Tibial nerve (tissue), 4 donors: ENCODE data around the gene C14orf180. TPM values are rescaled to one million over a fixed set of nuclear protein-coding genes. Genes with fewer than 3 reads are reported as not detected.

Experiments
- DNase-seq, 2 donors: peaks; one replicate each; pipeline ENCODE4 v3.0.0-alpha.2; 2019; ENCODE audit warnings: low spot score in 2 of 2
- H3K27ac ChIP-seq, 4 donors: fragments of 200-600 bp; sonication (generic) in 3 of 4; one replicate each; pipeline ENCODE4 v1.5.1; 2017 to 2019; ENCODE audit warnings: mild to moderate bottlenecking in 1 of 4
- H3K27me3 ChIP-seq, 2 donors: fragments of 200-600 bp; sonication (generic) in 1 of 2; one replicate each; pipeline versions ENCODE4 v1.5.1 to v1.6.0; 2017 to 2019
- H3K36me3 ChIP-seq, 3 donors: fragments of 200-600 bp; sonication (generic); one replicate each; pipeline ENCODE4 v1.5.1; 2018 to 2019
- H3K4me1 ChIP-seq, 4 donors: fragments of 200-600 bp; sonication (generic) in 3 of 4; one replicate each; pipeline ENCODE4 v1.5.1; 2017 to 2019
- H3K4me3 ChIP-seq, 4 donors: fragments of 200-600 bp; sonication (generic) in 3 of 4; one replicate each; pipeline ENCODE4 v1.5.1; 2017 to 2019; ENCODE audit warnings: mild to moderate bottlenecking in 1 of 4, moderate library complexity in 1 of 4
- H3K9me3 ChIP-seq, 4 donors: fragments of 200-600 bp; sonication (generic) in 3 of 4; one replicate each; pipeline ENCODE4 v1.5.1; 2017 to 2019
- CTCF ChIP-seq, 5 experiments: fragments of 200-600 bp in 3 of 5; fragments of 450-650 bp in 2 of 5; sonication (generic) in 3 of 5; IDR thresholded peaks; one replicate each; pipeline ENCODE4 v1.5.1; 2016 to 2019; ENCODE audit warnings: antibody characterized with exemption in 5 of 5, mild to moderate bottlenecking in 3 of 5, moderate library complexity in 2 of 5
- EP300 ChIP-seq, 2 donors: sonication (generic); formaldehyde crosslinking; IDR thresholded peaks; one replicate each; pipeline ENCODE4 v1.6.1; 2017; ENCODE audit warnings: antibody characterized with exemption in 2 of 2, mild to moderate bottlenecking in 1 of 2
- POLR2A ChIP-seq, 2 donors: fragments of 450-650 bp; IDR thresholded peaks; one replicate each; pipeline ENCODE4 v1.6.1; 2017; ENCODE audit warnings: antibody characterized with exemption in 2 of 2, mild to moderate bottlenecking in 2 of 2, moderate library complexity in 2 of 2
- WGBS, 2 donors: methylation state at CpG; one replicate each; pipeline ENCODE4 v1.1.5; 2018; 5-methylcytosine and 5-hydroxymethylcytosine counted together
- total RNA-seq, 4 donors: library from RNA; depleted of rRNA; stranded (reverse); fragments of >200 nt; gene quantifications; one replicate each; pipeline ENCODE4 v1.1.0, GENCODE V29; 2016

The C14orf180 gene
- total RNA-seq, 4 donors from 2014 or later, result 6.1 to 31.2 (median 11.1) TPM

DNA sequence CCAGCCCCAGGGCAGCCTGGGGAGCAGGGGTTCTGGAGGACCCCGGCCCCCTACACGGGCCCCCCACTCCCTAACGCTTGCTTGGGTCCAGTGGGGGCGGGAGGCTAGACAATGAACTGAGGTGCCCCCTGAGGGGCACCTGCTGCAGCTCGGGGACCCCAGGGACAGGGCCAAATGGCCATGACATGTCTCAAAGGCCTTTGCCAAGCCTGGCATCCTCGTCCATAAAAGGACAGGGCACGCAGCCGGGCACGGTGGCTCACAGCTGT lies 11.7 kb upstream of the C14orf180 start:
- H3K9me3 ChIP-seq, result no peaks in the 10 kb centered on the region
- no peak for TF ChIP-seq CTCF (IDR thresholded peaks at IDR 0.05)
- TF ChIP-seq EP300 (IDR thresholded peaks at IDR 0.05), result no peak
- no peak for TF ChIP-seq POLR2A (IDR thresholded peaks at IDR 0.05)
- no peak overlapping the region for H3K27ac ChIP-seq
- peaks cover 0 to 13% (median 0%) of the 10 kb centered on the region in 4 donors for H3K4me1 ChIP-seq
- DNase-seq, result no peak
- H3K27me3 ChIP-seq, result peaks cover 0 to 39% of the 10 kb centered on the region in 2 donors
- WGBS, 2 donors, result 88 to 89% methylated on average over 5 to 9 of the region's 9 CpGs
- H3K36me3 ChIP-seq, result no peaks in the 10 kb centered on the region
- H3K4me3 ChIP-seq, result no peak overlapping the region

- H3K36me3 ChIP-seq, result no peaks in the 10 kb centered on the region
- TF ChIP-seq CTCF (IDR thresholded peaks at IDR 0.05) (no peak), POLR2A (IDR thresholded peaks at IDR 0.05) (no peak), EP300 (IDR thresholded peaks at IDR 0.05) (no peak)
- no peaks in the 10 kb centered on the region for H3K9me3 ChIP-seq
- no peak overlapping the region for H3K27ac ChIP-seq
- 70 to 75% methylated on average over 10 to 11 of the region's 11 CpGs for WGBS, 2 donors
- H3K27me3 ChIP-seq, result peaks cover 0 to 39% of the 10 kb centered on the region in 2 donors
- no peak for DNase-seq
- peaks cover 0 to 11% (median 0%) of the 10 kb centered on the region in 4 donors for H3K4me1 ChIP-seq
- no peak overlapping the region for H3K4me3 ChIP-seq
Observed at GRCh38 chr14:104568620-104569019, 10.9 kb upstream of the C14orf180 start.

DNA sequence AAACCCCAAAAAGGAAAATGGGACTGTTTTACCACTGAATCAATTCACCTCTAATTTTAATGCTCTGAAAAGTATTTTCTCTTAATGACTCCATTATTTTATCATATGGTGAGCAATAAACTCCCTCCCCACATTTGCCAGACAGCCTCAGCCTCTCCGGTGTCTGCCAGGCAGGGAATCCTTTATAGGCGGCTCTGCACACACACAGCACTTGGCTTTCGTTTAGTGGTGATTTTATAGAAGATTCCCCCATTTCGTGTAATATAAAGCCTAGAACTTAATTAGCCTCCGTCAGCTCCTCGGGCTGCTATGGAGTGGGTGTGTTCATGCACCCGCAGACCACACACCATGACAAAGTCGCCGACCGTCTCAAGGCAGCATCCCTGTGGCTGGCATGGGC lies 10.1 kb upstream of the C14orf180 start:
- Histone ChIP-seq H3K9me3 (no peaks in the 10 kb centered on the region), H3K36me3 (no peaks in the 10 kb centered on the region), H3K4me1 (peaks cover 0 to 2% (median 0%) of the 10 kb centered on the region in 4 donors), H3K27me3 (peaks cover 0 to 39% of the 10 kb centered on the region in 2 donors), H3K4me3 (no peak overlapping the region), H3K27ac (no peak overlapping the region)
- DNase-seq, result no peak
- TF ChIP-seq POLR2A (IDR thresholded peaks at IDR 0.05), result no peak
- TF ChIP-seq CTCF (IDR thresholded peaks at IDR 0.05), result no peak
- no peak for TF ChIP-seq EP300 (IDR thresholded peaks at IDR 0.05)
- 40 to 48% methylated on average over 10 of the region's 10 CpGs for WGBS, 2 donors

- no peaks in the 10 kb centered on the region for H3K9me3 ChIP-seq
- WGBS, 2 donors, result 68 to 69% methylated on average over 16 of the region's 16 CpGs
- H3K27ac ChIP-seq, result no peak overlapping the region
- H3K27me3 ChIP-seq, result peaks cover 0 to 28% of the 10 kb centered on the region in 2 donors
- no peak for DNase-seq
- no peaks in the 10 kb centered on the region for H3K36me3 ChIP-seq
- no peaks in the 10 kb centered on the region for H3K4me1 ChIP-seq
- no peak overlapping the region for H3K4me3 ChIP-seq
- TF ChIP-seq POLR2A (IDR thresholded peaks at IDR 0.05), result no peak
- no peak for TF ChIP-seq CTCF (IDR thresholded peaks at IDR 0.05)
- no peak for TF ChIP-seq EP300 (IDR thresholded peaks at IDR 0.05)
Observed at GRCh38 chr14:104571246-104571645, 8.3 kb upstream of the C14orf180 start.

DNA sequence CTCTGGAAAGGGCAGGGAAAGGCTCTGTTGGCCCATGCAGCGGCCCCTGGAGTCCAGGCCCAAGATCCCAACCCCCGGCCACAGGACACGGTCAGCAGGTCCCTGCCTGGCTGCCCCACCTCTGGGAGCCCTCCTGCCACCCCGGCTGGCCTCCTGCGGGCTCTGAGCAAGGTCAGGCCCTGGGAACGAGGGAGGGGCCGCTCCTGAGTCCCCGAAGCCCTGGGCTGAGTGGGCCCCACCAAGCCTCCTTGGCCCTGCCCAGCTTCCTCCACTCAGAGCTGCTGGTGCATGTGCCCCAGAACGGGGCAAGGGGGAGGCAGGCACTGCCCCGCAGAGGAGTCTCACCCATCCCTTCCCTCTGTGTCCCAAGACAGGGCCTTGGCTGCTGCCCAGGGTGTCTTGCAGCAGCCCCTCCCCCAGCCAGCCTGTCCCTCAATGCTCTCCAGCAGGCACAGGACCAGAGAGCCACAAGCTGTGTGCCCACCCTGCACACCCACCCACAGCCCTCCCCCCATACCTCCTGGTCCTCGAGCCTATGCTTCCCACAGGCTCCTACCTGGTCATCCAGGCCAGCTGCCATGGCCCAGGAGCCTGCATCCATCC lies 7.4 kb upstream of the C14orf180 start:
- DNase-seq, result no peak
- Histone ChIP-seq H3K36me3 (no peaks in the 10 kb centered on the region), H3K4me3 (no peak overlapping the region), H3K27ac (no peak overlapping the region), H3K4me1 (peaks cover 0 to 7% (median 0%) of the 10 kb centered on the region in 4 donors), H3K9me3 (no peaks in the 10 kb centered on the region), H3K27me3 (peaks cover 0 to 23% of the 10 kb centered on the region in 2 donors)
- TF ChIP-seq CTCF (IDR thresholded peaks at IDR 0.05), result no peak
- no peak for TF ChIP-seq POLR2A (IDR thresholded peaks at IDR 0.05)
- no peak for TF ChIP-seq EP300 (IDR thresholded peaks at IDR 0.05)
- WGBS, 2 donors, result 63 to 80% methylated on average over 7 to 9 of the region's 11 CpGs
